ENCODE measurements around the gene PRKAA2.

PRKAA2 gene

GRCh38 chr1:56754708-56755479 lies 109.8 kb downstream of the PRKAA2 start:
- Histone ChIP-seq H3K4me3 (ENCODE audit: low read length) (no peak overlapping the region), H3K9me3 (ENCODE audit: control insufficient read depth, low read length) (no peaks in the 10 kb centered on the region), H3K4me1 (ENCODE audit: control insufficient read depth, insufficient read depth, low read length) (no peaks in the 10 kb centered on the region), H3K27me3 (ENCODE audit: control insufficient read depth, insufficient read depth, low read length) (peaks cover 5% of the 10 kb centered on the region), H3K9ac (ENCODE audit: low read length) (no peak overlapping the region), H3K36me3 (ENCODE audit: control insufficient read depth, insufficient read depth, low read length) (no peaks in the 10 kb centered on the region)

DNA sequence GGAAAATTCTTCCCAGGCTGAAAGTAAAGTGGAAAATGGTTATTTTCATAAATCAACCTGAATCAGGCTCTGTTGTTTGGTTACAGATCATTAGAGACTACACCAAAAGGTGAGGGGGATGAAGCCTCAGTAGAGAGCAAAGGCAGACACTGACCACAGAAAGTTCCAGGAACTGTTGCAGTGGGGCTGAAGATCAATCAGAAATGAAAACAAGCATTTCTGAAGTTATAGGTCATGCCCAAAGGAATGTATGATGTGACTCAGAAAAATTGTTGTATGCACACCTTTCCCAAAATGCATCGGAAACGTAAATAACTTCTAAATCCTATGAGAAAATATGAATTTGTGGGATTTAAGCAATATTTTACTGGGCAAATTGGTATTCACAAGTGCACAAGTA lies 110.8 kb downstream of the PRKAA2 start:
- Histone ChIP-seq H3K27me3 (ENCODE audit: control insufficient read depth, insufficient read depth, low read length) (peaks cover 5% of the 10 kb centered on the region), H3K9me3 (ENCODE audit: control insufficient read depth, low read length) (no peaks in the 10 kb centered on the region), H3K4me1 (ENCODE audit: control insufficient read depth, insufficient read depth, low read length) (no peaks in the 10 kb centered on the region), H3K4me3 (ENCODE audit: low read length) (no peak overlapping the region), H3K9ac (ENCODE audit: low read length) (no peak overlapping the region), H3K36me3 (ENCODE audit: control insufficient read depth, insufficient read depth, low read length) (no peaks in the 10 kb centered on the region)

DNA sequence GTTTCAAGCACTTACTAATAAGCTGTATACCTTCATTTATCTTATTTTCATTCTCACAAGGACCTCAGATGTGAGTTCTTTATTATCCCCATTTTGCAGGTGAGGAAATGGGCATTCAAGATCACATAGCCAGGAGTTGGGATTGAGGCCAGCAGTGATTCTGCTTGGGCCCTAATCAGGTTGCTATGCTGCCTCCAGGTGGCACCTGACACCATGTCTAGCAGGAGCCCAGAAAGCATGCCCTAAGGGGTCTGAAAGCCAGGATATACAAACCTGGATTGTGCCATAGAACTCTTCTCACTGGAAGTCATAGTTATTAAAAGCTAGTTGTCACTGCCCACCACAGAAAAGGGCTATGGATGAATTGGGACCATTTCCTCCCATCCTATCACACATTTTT lies 113.0 kb downstream of the PRKAA2 start:
- no peaks in the 10 kb centered on the region for H3K36me3 ChIP-seq (ENCODE audit: control insufficient read depth, insufficient read depth, low read length)
- H3K27me3 ChIP-seq (ENCODE audit: control insufficient read depth, insufficient read depth, low read length) = no peaks in the 10 kb centered on the region
- no peaks in the 10 kb centered on the region for H3K9me3 ChIP-seq (ENCODE audit: control insufficient read depth, low read length)
- no peak overlapping the region for H3K4me3 ChIP-seq (ENCODE audit: low read length)
- H3K9ac ChIP-seq (ENCODE audit: low read length) = no peak overlapping the region
- no peaks in the 10 kb centered on the region for H3K4me1 ChIP-seq (ENCODE audit: control insufficient read depth, insufficient read depth, low read length)

DNA sequence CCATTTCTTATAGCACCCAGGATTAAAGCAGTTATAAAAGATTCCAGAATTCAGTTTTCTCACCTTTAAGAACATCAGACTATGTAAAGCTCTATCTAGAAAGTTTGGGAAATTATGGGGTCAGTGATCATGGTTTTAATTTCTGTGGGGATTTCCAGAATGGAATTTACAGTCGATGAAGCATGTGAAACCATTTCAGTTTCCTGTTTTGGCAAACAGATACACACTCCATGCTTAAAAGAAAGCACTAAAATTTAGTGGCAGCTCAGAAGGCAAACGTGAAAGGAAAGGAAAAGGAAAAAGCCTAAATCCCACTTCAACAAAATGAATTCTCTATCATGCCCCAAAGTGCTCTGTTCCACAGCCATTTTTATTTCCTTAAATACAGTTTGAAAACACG lies 113.7 kb downstream of the PRKAA2 start:
- no peak overlapping the region for H3K9ac ChIP-seq (ENCODE audit: low read length)
- no peaks in the 10 kb centered on the region for H3K27me3 ChIP-seq (ENCODE audit: control insufficient read depth, insufficient read depth, low read length)
- no peaks in the 10 kb centered on the region for H3K36me3 ChIP-seq (ENCODE audit: control insufficient read depth, insufficient read depth, low read length)
- no peak overlapping the region for H3K4me3 ChIP-seq (ENCODE audit: low read length)
- H3K4me1 ChIP-seq (ENCODE audit: control insufficient read depth, insufficient read depth, low read length) = no peaks in the 10 kb centered on the region
- no peaks in the 10 kb centered on the region for H3K9me3 ChIP-seq (ENCODE audit: control insufficient read depth, low read length)

Measured in mucosa of stomach (tissue), 1 donor.